ENCODE data around the gene TRIM28. TPM values are rescaled to one million over a fixed set of nuclear protein-coding genes. Genes with fewer than 3 reads are reported as not detected.
A peak's percentile ranks its signal among the peaks of the same experiment; 100 is the strongest.

The TRIM28 gene
- total and polyA plus RNA-seq, 2 experiments from 2014 or later, result 159 to 191 TPM

DNA sequence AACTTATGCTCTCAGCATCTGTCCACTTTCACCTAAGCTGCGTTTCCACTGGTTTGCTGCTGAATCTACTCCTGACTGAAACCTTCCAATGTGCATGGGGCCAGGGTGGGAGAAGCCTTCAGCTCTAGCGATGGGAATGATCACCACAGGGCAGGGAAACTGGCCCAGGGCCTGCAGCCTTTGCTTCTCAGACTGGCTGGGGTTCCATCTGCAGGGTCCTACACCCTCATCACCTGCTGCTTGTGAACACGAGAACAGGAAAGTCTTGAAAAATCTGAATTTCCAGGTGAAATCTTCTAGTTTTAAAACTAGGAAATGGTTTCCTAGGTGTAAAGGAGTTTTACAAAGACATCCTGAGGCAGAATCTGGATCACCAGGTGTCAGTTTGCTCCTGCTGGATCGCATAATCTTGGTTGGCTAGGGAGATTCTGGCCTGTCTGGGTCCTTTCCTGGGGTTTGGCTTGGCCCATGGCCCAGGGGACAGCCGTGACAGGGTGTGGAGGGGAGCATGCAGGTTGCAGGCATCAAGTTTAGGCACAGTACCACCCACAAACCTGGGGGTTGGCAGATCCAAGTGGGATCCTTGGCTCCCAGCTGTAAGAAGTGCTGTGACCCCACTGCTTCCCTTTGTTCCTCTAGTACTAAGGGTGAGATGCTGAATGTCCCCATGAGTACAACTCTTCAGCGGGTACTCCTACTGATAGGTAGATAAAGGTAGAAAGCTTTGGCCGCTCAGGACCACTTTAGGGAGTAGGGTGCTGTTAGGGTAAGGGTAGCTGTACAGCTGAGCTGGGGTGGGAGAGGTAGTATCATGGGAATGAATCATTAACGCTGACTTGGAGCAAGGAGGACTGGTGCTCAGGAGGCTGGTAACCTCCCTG, 16.4 kb downstream of the TRIM28 start:
- peaks cover 48% of the 10 kb centered on the region for H3K79me2 ChIP-seq
- no peaks in the 10 kb centered on the region for H4K20me1 ChIP-seq (ENCODE audit: insufficient read depth, poor library complexity, severe bottlenecking)
- TF ChIP-seq EZH2 (IDR thresholded peaks at IDR 0.05; ENCODE audit: borderline replicate concordance) (no peak), EZH2phosphoT487 (IDR thresholded peaks at IDR 0.05; ENCODE audit: low read depth, severe bottlenecking, unreplicated experiment) (no peak), CTCF (IDR thresholded peaks at IDR 0.05; ENCODE audit: poor library complexity) (no peak)
- H3K27me3 ChIP-seq, result no peaks in the 10 kb centered on the region
- peak overlapping the region; percentile 23 for H3K4me3 ChIP-seq
- no peaks in the 10 kb centered on the region for H3K9me3 ChIP-seq (ENCODE audit: low read depth)
- peak overlapping the region; percentile 98 for H3K27ac ChIP-seq
- H3K36me3 ChIP-seq (replicated peaks; ENCODE audit: insufficient read depth, low read depth), result no peaks in the 10 kb centered on the region
- DNase-seq (ENCODE audit: low spot score), result peak; percentile 10
- H3K4me2 ChIP-seq, result peak overlapping the region; percentile 77
- H3K4me1 ChIP-seq (ENCODE audit: insufficient read depth), result peaks cover 16% of the 10 kb centered on the region
- H3K9me2 ChIP-seq (replicated peaks; ENCODE audit: insufficient read depth), result no peaks in the 10 kb centered on the region
- WGBS (ENCODE audit: low lambda C conversion rate, missing lambda C conversion rate), result 92% methylated on average over 8 of the region's 8 CpGs
- no peak overlapping the region for H2AFZ ChIP-seq

DNA sequence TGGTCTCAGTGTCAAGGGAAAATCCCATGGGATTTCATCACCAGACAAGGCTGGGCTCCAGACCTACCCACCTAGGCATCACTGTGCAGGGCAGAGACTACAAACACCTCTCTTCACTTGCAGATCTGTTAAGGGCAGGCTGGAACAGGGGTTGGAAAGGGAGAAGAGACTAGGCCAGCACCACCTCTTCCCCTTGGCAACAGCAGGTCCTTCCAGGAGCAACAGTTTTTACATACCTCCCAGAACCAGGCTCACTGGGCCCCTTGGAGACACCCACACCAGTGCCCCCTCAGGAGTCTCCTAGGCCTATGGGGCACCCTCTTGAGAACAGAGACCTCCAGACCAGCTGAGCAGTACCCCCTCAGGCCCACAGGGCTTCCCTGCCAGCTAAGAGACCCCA, 17.1 kb downstream of the TRIM28 start:
- H2AFZ ChIP-seq, result no peak overlapping the region
- no peak overlapping the region for H3K27ac ChIP-seq
- no peaks in the 10 kb centered on the region for H4K20me1 ChIP-seq (ENCODE audit: insufficient read depth, poor library complexity, severe bottlenecking)
- peak overlapping the region; percentile 77 for H3K4me2 ChIP-seq
- peaks cover 42% of the 10 kb centered on the region for H3K79me2 ChIP-seq
- H3K27me3 ChIP-seq, result no peaks in the 10 kb centered on the region
- no peaks in the 10 kb centered on the region for H3K9me2 ChIP-seq (replicated peaks; ENCODE audit: insufficient read depth)
- H3K4me1 ChIP-seq (ENCODE audit: insufficient read depth), result peaks cover 16% of the 10 kb centered on the region
- peak; percentile 2 for DNase-seq (ENCODE audit: low spot score)
- no peaks in the 10 kb centered on the region for H3K36me3 ChIP-seq (replicated peaks; ENCODE audit: insufficient read depth, low read depth)
- TF ChIP-seq EZH2phosphoT487 (IDR thresholded peaks at IDR 0.05; ENCODE audit: low read depth, severe bottlenecking, unreplicated experiment), result no peak
- no peak for TF ChIP-seq EZH2 (IDR thresholded peaks at IDR 0.05; ENCODE audit: borderline replicate concordance)
- TF ChIP-seq CTCF (IDR thresholded peaks at IDR 0.05; ENCODE audit: poor library complexity), result no peak
- no peaks in the 10 kb centered on the region for H3K9me3 ChIP-seq (ENCODE audit: low read depth)
- no peak overlapping the region for H3K4me3 ChIP-seq

DNA sequence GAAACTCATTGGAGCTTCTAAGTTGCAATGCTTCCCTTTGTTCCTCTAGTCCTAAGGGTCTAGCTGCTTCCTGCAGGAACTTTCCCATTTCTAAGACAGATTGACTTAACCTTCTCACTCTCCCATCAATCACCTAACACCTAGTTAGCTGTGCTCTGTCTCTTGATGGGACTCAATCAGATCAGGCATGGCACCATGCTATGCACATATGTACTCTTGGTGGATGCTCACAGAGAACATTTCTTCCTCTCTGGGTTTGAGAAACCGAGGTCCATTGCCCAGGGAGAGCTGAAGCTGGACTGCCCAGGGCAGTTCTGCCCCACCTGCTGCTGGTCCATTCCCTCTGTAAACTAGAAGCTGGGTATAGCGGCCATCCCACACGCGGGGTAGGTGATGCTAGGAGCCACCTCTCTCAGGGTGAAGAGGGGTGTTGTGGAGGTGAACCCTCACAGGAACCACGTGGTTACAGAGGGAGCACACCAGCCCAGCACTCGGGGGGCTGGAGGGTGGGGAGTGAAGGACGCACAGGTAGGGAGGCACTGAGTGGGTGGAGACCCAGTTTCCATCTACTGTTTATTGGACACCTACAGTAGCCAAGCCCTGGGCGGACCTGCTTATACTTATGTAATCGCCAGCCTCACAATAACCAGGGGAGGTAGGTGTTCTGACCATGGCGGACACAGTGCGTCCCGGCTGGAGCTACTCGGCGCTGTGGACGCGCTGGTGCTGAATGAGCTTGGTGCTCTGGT, 17.7 kb downstream of the TRIM28 start:
- no peak overlapping the region for H3K4me2 ChIP-seq
- 95% methylated on average over 16 of the region's 16 CpGs for WGBS (ENCODE audit: low lambda C conversion rate, missing lambda C conversion rate)
- no peak overlapping the region for H3K27ac ChIP-seq

More for the DNA sequence above, 17.7 kb downstream of the TRIM28 start:
- Histone ChIP-seq H3K36me3 (replicated peaks; ENCODE audit: insufficient read depth, low read depth) (no peaks in the 10 kb centered on the region), H3K27me3 (no peaks in the 10 kb centered on the region), H3K4me1 (ENCODE audit: insufficient read depth) (peaks cover 14% of the 10 kb centered on the region), H3K79me2 (peaks cover 36% of the 10 kb centered on the region), H3K4me3 (no peak overlapping the region), H4K20me1 (ENCODE audit: insufficient read depth, poor library complexity, severe bottlenecking) (no peaks in the 10 kb centered on the region), H3K9me3 (ENCODE audit: low read depth) (no peaks in the 10 kb centered on the region), H3K9me2 (replicated peaks; ENCODE audit: insufficient read depth) (no peaks in the 10 kb centered on the region), H2AFZ (no peak overlapping the region)
- DNase-seq (ENCODE audit: low spot score), result peak; percentile 3
- TF ChIP-seq EZH2phosphoT487 (IDR thresholded peaks at IDR 0.05; ENCODE audit: low read depth, severe bottlenecking, unreplicated experiment) (no peak), EZH2 (IDR thresholded peaks at IDR 0.05; ENCODE audit: borderline replicate concordance) (no peak), CTCF (IDR thresholded peaks at IDR 0.05; ENCODE audit: poor library complexity) (no peak)

Measured in hepatocyte (in vitro differentiated cells).